Neutrophil (primary cell): ENCODE data around the gene NF1.
A peak's percentile ranks its signal among the peaks of the same experiment; 100 is the strongest.

Experiments used
- H3K27ac ChIP-seq: fragments of 200-600 bp; sonication (generic); 2 replicates; pipeline ENCODE4 v1.5.1; 2016; ENCODE audit warnings: mild to moderate bottlenecking, moderate library complexity
- H3K27me3 ChIP-seq: fragments of 200-600 bp; sonication (generic); 2 replicates; pipeline ENCODE4 v1.6.0; 2016; ENCODE audit warnings: mild to moderate bottlenecking
- H3K36me3 ChIP-seq: fragments of 200-600 bp; sonication (generic); 2 replicates; pipeline ENCODE4 v1.5.1; 2017
- H3K4me1 ChIP-seq, 2 experiments: fragments of 200-600 bp in 1 of 2; sonication (generic) in 1 of 2; 1 replicate in 1 of 2; 2 replicates in 1 of 2; pipeline versions ENCODE4 v1.5.1 to v1.6.1; 2013 to 2016; ENCODE audit warnings: low read depth in 1 of 2, low read length in 1 of 2, mild to moderate bottlenecking in 1 of 2, moderate library complexity in 1 of 2; ENCODE audit not compliant: control insufficient read depth in 1 of 2, insufficient read depth in 1 of 2
- H3K4me3 ChIP-seq, 2 experiments: fragments of 200-600 bp in 1 of 2; sonication (generic) in 1 of 2; 1 replicate in 1 of 2; 2 replicates in 1 of 2; pipeline ENCODE4 v1.5.1; 2013 to 2016; ENCODE audit warnings: low read depth in 1 of 2, low read length in 1 of 2, mild to moderate bottlenecking in 1 of 2, moderate library complexity in 1 of 2
- H3K9me3 ChIP-seq: fragments of 200-600 bp; sonication (generic); 2 replicates; pipeline ENCODE4 v1.5.1; 2016
- CTCF ChIP-seq: fragments of 200-600 bp; sonication (generic); IDR thresholded peaks from 2 replicates; pipeline ENCODE4 v1.5.1; 2016; ENCODE audit warnings: antibody characterized with exemption

NF1 gene

GRCh38 chr17:31318298-31318801 lies 223.6 kb downstream of the NF1 start:
- Histone ChIP-seq H3K4me3 (peak overlapping the region; percentile 78 to 79), H3K9me3 (no peaks in the 10 kb centered on the region), H3K27ac (peak overlapping the region; percentile 98), H3K4me1 (peaks cover 53 to 78% of the 10 kb centered on the region in 2 experiments), H3K27me3 (no peaks in the 10 kb centered on the region), H3K36me3 (peaks cover 15% of the 10 kb centered on the region)
- TF ChIP-seq CTCF, result no peak

- Histone ChIP-seq H3K4me3 (peak overlapping the region; percentile 78 to 79), H3K27me3 (no peaks in the 10 kb centered on the region), H3K36me3 (peaks cover 15% of the 10 kb centered on the region), H3K9me3 (no peaks in the 10 kb centered on the region), H3K27ac (peak overlapping the region; percentile 98), H3K4me1 (peaks cover 53 to 78% of the 10 kb centered on the region in 2 experiments)
- no peak for TF ChIP-seq CTCF
Measured at GRCh38 chr17:31318851-31319661, 224.3 kb downstream of the NF1 start.

- peak overlapping the region; percentile 98 for H3K27ac ChIP-seq
Measured at GRCh38 chr17:31320241-31320640, 225.5 kb downstream of the NF1 start.

GRCh38 chr17:31320791-31321190 lies 226.0 kb downstream of the NF1 start:
- TF ChIP-seq CTCF, result no peak
- Histone ChIP-seq H3K4me3 (peak overlapping the region; percentile 78 to 79), H3K27ac (peak overlapping the region; percentile 98), H3K36me3 (peaks cover 15% of the 10 kb centered on the region), H3K9me3 (no peaks in the 10 kb centered on the region), H3K4me1 (peaks cover 37 to 61% of the 10 kb centered on the region in 2 experiments), H3K27me3 (no peaks in the 10 kb centered on the region)

More at GRCh38 chr17:31320241-31320640, 225.5 kb downstream of the NF1 start:
- Histone ChIP-seq H3K27me3 (no peaks in the 10 kb centered on the region), H3K9me3 (no peaks in the 10 kb centered on the region), H3K4me1 (peaks cover 43 to 67% of the 10 kb centered on the region in 2 experiments), H3K36me3 (peaks cover 15% of the 10 kb centered on the region), H3K4me3 (peak overlapping the region; percentile 78 to 79)
- TF ChIP-seq CTCF, result no peak

GRCh38 chr17:31321481-31321880 lies 226.7 kb downstream of the NF1 start, which contains the start of gene EVI2A:
TSS of gene EVI2A (minus strand) at chr17:31321622. CDS start at chr17:31319013, 2,609 bp downstream.
- Histone ChIP-seq H3K27me3 (no peaks in the 10 kb centered on the region), H3K4me3 (peak within 1 kb of the TSS; percentile 78 to 79), H3K9me3 (no peaks in the 10 kb centered on the region), H3K36me3 (peaks cover 15% of the 10 kb centered on the region), H3K27ac (peak within 1 kb of the TSS; percentile 98), H3K4me1 (peaks cover 30 to 54% of the 10 kb centered on the region in 2 experiments)
- TF ChIP-seq CTCF, result peak; percentile 56
